HG02571 (cell line): ENCODE results near the gene F10.
A peak's percentile ranks its signal among the peaks of the same experiment; 100 is the strongest.

Experiments used
- ATAC-seq: cut with Tn5 transposase; IDR thresholded peaks from one replicate; pipeline ENCODE4 v1.9.1; 2021; ENCODE audit warnings: mild to moderate bottlenecking, moderate library complexity; ENCODE audit not compliant: unreplicated experiment

F10 gene

GRCh38 chr13:113166681-113167080, 44.1 kb downstream of the F10 start:
- no peak for ATAC-seq

GRCh38 chr13:113167155-113167554, 44.6 kb downstream of the F10 start:
- ATAC-seq: no peak

- ATAC-seq: no peak
Measured at GRCh38 chr13:113167575-113167974, 45.0 kb downstream of the F10 start.

- no peak for ATAC-seq
Measured at GRCh38 chr13:113168211-113168610, 45.6 kb downstream of the F10 start.

- ATAC-seq: no peak
Measured at GRCh38 chr13:113169277-113170272, 47.0 kb downstream of the F10 start.

GRCh38 chr13:113170511-113170910, 47.9 kb downstream of the F10 start:
- ATAC-seq: no peak

GRCh38 chr13:113171250-113172125, 48.9 kb downstream of the F10 start:
- no peak for ATAC-seq

- no peak for ATAC-seq
Measured at GRCh38 chr13:113172419-113172926, 49.9 kb downstream of the F10 start.

- no peak for ATAC-seq
Measured at GRCh38 chr13:113176280-113176679, 53.7 kb downstream of the F10 start.

GRCh38 chr13:113176822-113177221, 54.2 kb downstream of the F10 start:
- no peak for ATAC-seq

- ATAC-seq: no peak
Measured at GRCh38 chr13:113178070-113178895, 55.7 kb downstream of the F10 start.

GRCh38 chr13:113178896-113179167, 56.2 kb downstream of the F10 start:
- ATAC-seq: no peak

- no peak for ATAC-seq
Measured at GRCh38 chr13:113179374-113180230, 57.0 kb downstream of the F10 start.

- no peak for ATAC-seq
Measured at GRCh38 chr13:113182046-113182445, 59.4 kb downstream of the F10 start.

GRCh38 chr13:113183450-113184129, 61.0 kb downstream of the F10 start:
- no peak for ATAC-seq

GRCh38 chr13:113184568-113185440, 62.2 kb downstream of the F10 start:
- no peak for ATAC-seq

- peak; percentile 94 for ATAC-seq
Measured at GRCh38 chr13:113186061-113186900, 63.7 kb downstream of the F10 start.
